Epidermal melanocyte (primary cell): ENCODE data around the gene SNCA.

ENCODE experiments used
- DNase-seq: peaks from one replicate; pipeline ENCODE4 v3.0.0; 2011; ENCODE audit warnings: low spot score; ENCODE audit not compliant: insufficient read length

The SNCA gene

DNA sequence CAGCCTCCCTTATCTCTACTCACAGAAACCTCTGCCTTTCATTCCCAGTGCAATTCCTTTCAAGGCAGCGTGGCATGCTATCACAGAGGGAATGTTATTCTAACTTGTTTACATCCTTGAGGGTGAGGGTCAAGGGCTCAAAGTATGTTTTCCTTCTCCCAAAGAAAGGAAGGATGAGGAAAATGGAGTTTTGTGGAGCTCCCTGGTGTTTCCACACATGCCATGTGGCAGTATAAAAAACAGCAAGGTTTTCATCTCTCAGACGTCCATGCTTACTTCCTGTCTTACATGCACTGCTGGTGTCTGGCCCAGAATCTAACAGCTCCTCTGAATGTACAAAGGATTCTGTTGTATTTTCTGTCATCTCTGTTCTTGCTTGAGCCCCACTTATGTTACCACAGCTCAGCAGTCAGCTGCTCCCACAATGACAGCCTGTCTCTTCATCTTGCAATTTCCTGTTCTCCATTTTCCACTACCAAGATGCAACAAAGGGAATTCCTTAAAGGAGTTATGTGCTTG is 128.0 kb downstream of the SNCA start:
- DNase-seq = peak; percentile 71

DNA sequence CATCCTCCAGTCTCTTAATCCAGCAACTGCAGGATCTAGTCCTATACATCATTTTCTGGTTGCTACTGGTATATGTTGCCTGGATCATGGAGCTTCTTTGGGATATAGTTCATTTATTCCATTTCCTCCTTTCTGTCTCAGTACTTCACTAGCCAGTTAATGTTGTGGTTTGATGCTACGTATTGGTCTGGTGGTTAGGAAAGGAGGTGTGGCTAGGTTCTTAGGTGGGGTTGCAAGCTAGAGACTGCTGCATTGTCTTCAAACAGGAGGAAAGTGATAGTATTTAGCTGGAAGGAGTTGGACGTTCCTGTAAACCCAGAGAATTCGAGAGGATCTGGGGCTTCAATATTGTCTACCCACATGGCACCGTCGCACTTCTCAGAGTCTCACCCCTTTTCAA is 129.5 kb downstream of the SNCA start:
- no peak for DNase-seq

DNA sequence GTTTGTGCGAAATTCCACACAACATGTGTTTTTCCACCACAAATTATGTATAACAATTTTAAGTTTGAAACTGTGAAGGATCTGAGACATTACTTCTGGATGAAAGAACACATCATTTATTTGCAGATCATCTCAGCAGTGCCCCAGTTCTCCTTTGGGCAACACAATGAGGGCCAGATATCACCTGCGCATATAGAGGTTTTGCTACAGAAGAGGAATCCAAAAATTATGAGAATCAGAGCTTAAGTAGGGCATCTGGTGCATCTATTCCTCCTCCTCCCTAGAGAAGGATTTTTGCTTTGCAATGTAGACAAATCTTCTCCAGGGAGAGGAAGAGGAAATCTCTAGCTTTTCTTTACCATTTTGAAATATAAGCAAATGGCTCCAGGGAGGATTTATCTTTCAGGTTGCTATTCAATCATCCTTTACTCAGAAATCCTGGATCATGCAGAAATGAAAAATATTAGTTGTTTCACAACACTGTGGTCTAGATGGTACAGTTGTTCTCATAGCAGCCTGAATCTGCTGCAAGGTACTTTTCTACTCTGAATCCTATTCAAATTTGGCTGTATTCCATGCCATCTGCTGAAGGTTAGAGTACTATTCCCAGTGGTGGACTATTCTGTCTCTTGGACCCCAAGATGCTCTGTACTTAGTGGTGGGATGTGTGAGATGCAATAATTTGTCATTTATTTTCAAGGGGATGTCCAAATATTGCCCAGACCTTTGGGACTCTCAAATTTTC is 132.1 kb downstream of the SNCA start:
- no peak for DNase-seq

DNA sequence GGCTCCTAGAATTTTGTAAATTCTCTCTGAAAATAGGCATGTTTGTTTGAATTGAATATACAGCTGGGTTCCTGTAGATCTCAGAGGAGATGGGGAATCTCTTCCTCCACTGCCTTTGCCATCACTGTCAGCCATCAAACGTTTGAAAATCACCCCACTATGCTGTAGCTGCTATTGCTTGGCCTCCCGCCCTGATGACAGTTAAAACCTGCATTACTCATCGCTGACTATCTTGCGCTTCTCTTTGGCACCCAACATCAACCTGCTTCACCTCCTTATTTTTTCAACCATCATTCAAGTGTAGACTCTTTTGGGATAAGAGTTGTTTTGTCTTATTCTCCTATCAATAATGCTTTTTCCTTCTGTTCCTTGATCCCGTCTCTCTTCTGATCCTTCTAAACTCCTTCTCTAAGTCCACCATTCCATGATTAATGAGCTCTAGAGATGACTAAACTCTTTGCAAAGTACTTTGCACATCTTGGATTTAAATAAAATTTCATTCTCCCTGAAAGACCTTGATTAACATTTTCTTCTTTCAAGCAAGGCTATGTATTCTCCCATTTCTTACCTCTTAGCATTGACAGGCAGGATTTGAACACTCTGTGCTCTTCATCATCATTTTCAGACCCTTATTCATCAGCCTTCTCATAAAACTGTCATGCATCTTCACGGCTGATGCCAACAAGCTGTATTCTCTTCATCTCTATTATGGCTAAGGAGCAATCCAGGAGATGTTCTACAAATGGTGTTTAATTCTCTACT is 133.0 kb downstream of the SNCA start:
- no peak for DNase-seq

DNA sequence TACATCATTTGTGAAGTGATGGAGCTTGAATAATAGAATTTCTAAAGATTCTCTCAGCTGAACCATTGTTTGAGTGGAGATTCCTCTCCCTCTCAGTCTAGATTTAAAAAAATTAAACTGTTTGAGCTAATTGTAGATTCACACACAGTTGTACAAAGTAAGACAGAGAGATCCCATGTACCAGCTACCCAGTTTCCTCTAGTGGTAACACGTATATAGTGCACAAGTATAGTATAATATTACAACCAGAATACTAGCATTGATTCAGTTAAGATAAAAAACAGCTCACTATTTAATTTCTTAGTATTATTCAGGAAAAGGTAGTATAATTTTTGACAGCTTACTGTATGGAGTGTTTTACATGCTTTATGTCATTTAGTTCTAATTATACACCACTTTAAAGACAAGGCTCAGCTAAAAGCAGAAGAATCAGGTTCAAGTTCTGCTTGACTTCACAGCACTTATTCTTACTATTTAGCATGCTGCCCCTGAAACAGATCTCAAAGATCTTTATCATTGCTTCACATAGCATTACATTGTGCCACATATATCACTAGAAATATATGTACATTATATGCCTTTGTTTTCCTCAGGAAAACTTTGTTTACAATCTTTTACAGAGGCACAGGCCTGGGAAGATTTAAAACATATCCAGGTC is 136.1 kb downstream of the SNCA start:
- no peak for DNase-seq

DNA sequence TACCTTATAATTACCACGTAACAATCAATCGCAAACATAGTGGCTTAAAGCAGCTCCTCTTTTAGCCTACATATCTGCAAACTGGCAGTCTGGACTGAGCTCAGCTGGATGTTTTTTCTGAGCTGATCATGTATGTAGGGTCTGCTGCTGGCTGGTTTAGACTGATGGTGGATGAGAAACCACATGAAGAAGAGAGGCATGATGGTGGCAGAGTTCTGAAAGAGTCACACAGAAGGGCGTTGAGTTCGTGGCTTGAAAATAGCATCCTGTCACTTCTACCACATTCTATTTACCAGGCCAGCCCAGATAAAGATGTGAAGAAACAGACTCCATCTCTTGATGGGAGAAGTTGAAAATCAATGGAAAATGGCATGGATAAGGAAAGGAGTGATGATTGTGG is 151.3 kb downstream of the SNCA start:
- DNase-seq = no peak

DNA sequence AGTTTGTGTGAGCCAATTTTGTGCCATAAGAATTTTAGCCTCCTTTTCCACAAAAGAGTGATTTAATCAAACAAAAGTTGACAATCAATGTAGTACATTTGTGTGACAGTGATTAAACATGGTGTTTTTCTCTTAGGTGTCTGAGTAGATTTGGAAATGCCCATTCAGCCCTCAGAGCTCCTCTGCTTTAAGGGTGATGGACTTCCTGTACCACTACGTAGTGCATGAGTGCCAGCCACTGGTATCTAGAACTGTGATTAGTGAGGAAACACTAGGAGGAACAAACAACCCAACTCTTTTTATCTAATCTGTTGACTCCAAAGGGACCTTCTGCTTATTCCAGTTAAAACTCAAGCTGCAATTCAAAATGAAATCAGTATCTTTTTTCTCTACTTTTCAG is 151.7 kb downstream of the SNCA start:
- DNase-seq = no peak

DNA sequence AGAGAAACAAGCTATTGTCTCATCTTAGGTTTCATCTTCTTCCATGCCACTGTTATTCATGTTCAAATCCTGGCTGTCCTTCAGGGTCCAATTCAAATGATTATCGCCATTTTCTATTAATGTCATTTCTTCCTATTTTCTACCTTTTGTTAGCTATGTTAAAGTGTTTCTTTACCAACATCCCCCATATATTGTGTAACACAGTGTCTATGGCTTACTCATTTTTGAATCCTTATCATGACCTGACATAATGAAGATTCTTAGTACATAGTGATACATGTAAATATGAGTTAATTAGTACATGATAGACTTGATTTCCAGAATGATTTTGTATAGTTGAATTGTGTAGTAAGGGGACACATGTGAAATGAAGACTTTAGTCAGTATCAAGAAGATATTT is 152.4 kb downstream of the SNCA start:
- no peak for DNase-seq

DNA sequence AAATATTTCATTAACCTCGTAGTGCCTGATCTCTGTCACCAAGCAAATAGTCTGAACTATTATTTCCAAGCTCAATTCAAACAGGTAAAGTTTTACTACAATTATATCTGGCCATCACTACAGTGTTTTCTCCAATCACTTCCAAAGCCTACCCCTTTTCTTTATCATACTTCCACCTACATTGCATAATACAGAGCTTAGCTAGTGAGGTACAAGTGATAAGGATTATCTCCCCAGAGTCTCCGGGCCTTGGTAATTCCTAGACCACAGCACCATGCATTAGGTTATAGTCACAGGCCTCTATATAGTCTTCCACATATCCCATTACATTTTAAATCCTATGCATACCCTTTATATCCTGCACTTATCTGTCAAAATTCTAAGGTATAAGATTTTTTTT is 154.2 kb downstream of the SNCA start:
- DNase-seq = no peak

DNA sequence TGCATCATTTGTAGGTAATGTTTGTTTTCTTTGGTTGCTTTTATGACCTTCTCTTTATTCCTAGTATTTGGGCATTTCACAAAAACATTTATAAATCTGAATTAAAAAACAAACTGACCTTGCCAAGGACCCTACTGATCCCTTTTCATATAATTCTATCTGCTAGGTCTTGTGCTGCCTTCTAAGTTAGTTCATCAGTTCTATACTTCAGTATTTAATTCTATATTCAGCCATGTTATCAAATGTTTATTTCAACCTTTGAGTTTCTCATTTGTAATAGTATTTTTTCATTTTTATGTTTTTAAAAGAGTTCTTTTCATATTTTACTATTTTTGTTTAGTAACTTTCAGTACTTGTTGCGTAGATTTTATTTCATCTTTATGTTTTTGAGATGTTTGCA is 155.3 kb downstream of the SNCA start:
- DNase-seq = no peak

DNA sequence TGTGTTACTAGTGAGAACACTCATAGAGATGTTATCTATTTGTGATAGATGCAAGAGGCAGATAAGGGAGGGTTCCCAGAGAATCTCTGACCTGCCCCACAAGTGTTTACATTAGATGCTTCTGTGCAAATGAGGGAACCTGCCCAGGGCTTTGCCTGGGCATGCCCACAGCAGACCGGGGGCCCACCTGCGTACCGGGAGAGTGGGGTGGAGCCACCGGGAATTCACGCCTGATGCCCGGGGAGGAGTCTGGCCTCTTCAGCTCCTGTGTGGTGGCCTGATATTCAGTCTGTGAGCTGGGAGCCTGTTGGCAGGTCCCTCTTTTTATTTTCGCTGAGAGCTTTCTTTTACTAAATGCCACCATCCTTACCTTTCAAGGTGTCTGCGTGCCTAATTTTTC is 155.7 kb downstream of the SNCA start:
- DNase-seq = no peak

DNA sequence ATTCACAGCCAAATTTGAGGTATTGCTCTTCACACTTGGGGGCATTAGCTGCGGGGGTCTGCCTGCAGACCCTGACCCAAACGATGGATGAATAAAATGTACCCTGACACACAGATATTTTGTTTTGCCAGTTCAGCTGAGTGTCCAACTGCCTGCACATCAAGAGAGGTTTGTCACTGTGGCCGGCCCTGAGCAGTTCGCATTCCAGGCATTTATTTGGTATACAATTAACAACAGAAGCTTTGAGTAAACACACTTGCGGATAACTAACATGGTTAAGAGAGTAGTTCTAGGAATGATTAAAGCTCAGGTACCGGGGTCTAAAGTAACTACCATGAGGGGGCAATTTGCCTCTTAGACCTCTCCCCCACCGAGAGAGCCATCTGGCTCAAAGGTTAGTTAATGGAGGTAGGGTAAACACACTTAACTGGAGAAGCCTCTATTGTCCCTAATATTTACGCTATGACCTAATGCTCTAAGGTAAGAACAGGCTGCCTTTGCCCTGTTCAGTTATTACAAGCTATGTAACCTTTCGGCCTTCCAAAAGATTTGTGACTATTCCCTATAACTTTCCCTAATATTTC is 162.0 kb downstream of the SNCA start:
- DNase-seq = no peak
